WTC11 (cell line): ENCODE data around the gene ZNF26. TPM values are rescaled to one million over a fixed set of nuclear protein-coding genes. Genes with fewer than 3 reads are reported as not detected.
"Not testable (repeated sequence)": the region's sequence is repeated elsewhere in the genome, so short reads cannot be mapped to it uniquely, and the experiment has no call there.

Source experiments
- ATAC-seq: fragments of 200-7000 bp; cut with Tn5 transposase; 2 replicates; pipeline ENCODE4 v1.10.0; 2021; ENCODE audit warnings: mild to moderate bottlenecking, moderate library complexity
- CTCF ChIA-PET: fragments of 300-600 bp; sonication (Branson Sonifier 250); formaldehyde crosslinking; loops from one replicate; lab custom pipeline; 2021; ENCODE audit warnings: antibody characterized with exemption; lab: Charles Lee
- POLR2A ChIA-PET: fragments of 350-600 bp; sonication (Branson Sonifier 250); formaldehyde crosslinking; loops from one replicate; lab custom pipeline; 2021; ENCODE audit warnings: antibody characterized with exemption; lab: Charles Lee
- DNase-seq: peaks from one replicate; pipeline ENCODE4 v3.0.0; 2021; ENCODE audit warnings: low spot score
- H3K27ac Mint-ChIP-seq: 2 replicates; pipeline ENCODE4 v1.8.0; 2021; ENCODE audit warnings: mixed read lengths
- H3K27me3 Mint-ChIP-seq: 2 replicates; pipeline ENCODE4 v1.8.0; 2021; ENCODE audit warnings: low read depth, mild to moderate bottlenecking, moderate library complexity, mixed read lengths
- H3K36me3 Mint-ChIP-seq: 2 replicates; pipeline ENCODE4 v1.8.0; 2021; ENCODE audit warnings: mixed read lengths
- H3K4me1 Mint-ChIP-seq: 2 replicates; pipeline ENCODE4 v1.8.0; 2022; ENCODE audit warnings: mixed read lengths
- H3K4me3 Mint-ChIP-seq: 2 replicates; pipeline ENCODE4 v1.8.0; 2021; ENCODE audit warnings: mild to moderate bottlenecking, moderate library complexity, mixed read lengths
- H3K9me3 Mint-ChIP-seq: 2 replicates; pipeline ENCODE4 v1.8.0; 2021; ENCODE audit warnings: mixed read lengths
- ATF1 ChIP-seq: sonication (generic); formaldehyde crosslinking; IDR thresholded peaks from 2 replicates; pipeline ENCODE4 v1.8.1; 2023; ENCODE audit warnings: mild to moderate bottlenecking, moderate library complexity, missing genetic modification reagents
- CREB1 ChIP-seq: sonication (generic); formaldehyde crosslinking; IDR thresholded peaks from 2 replicates; pipeline ENCODE4 v1.8.0; 2023; ENCODE audit warnings: mild to moderate bottlenecking, missing genetic modification reagents
- EMX1 ChIP-seq: fragments of 250-450 bp; sonication (Bioruptor Pico); IDR thresholded peaks from 2 replicates; pipeline ENCODE4 v1.8.0; 2021; ENCODE audit warnings: mild to moderate bottlenecking
- ETV6 ChIP-seq: sonication (generic); formaldehyde crosslinking; IDR thresholded peaks from 2 replicates; pipeline ENCODE4 v1.8.1; 2022; ENCODE audit warnings: mild to moderate bottlenecking, missing genetic modification reagents
- GRHL2 ChIP-seq: fragments of 250-450 bp; sonication (Bioruptor Pico); IDR thresholded peaks from 2 replicates; pipeline ENCODE4 v1.8.0; 2022; ENCODE audit warnings: mild to moderate bottlenecking, moderate library complexity; ENCODE audit not compliant: insufficient replicate concordance, severe bottlenecking
- HMGA2 ChIP-seq: fragments of 250-450 bp; sonication (Bioruptor Pico); IDR thresholded peaks from 2 replicates; pipeline ENCODE4 v1.4.0; 2021; ENCODE audit warnings: mild to moderate bottlenecking, moderate library complexity
- JUN ChIP-seq: sonication (generic); formaldehyde crosslinking; IDR thresholded peaks from 2 replicates; pipeline ENCODE4 v1.8.0; 2023; ENCODE audit warnings: mild to moderate bottlenecking, missing genetic modification reagents
- NFATC4 ChIP-seq: fragments of 250-450 bp; sonication (Bioruptor Pico); IDR thresholded peaks from 2 replicates; pipeline ENCODE4 v1.9.0; 2021; ENCODE audit warnings: mild to moderate bottlenecking
- NFE2L1 ChIP-seq: sonication (generic); formaldehyde crosslinking; IDR thresholded peaks from 2 replicates; pipeline ENCODE4 v1.8.1; 2023; ENCODE audit warnings: missing genetic modification reagents
- NR3C1 ChIP-seq: sonication (generic); formaldehyde crosslinking; conservative IDR thresholded peaks from 2 replicates; pipeline ENCODE4 v1.8.1; 2023; ENCODE audit warnings: low read depth, mild to moderate bottlenecking, missing genetic modification reagents
- OVOL2 ChIP-seq: fragments of 250-450 bp; sonication (Bioruptor Pico); IDR thresholded peaks from 2 replicates; pipeline ENCODE4 v1.9.0; 2021; ENCODE audit warnings: mild to moderate bottlenecking, borderline replicate concordance
- ZNF232 ChIP-seq: sonication (generic); formaldehyde crosslinking; IDR thresholded peaks from 2 replicates; pipeline ENCODE4 v1.8.0; 2022; ENCODE audit warnings: mild to moderate bottlenecking, missing genetic modification reagents
- ZNF263 ChIP-seq: sonication (generic); formaldehyde crosslinking; IDR thresholded peaks from 2 replicates; pipeline ENCODE4 v1.8.1; 2022; ENCODE audit warnings: low read depth, mild to moderate bottlenecking, moderate library complexity, missing genetic modification reagents
- ZNF317 ChIP-seq: sonication (generic); formaldehyde crosslinking; IDR thresholded peaks from 2 replicates; pipeline ENCODE4 v1.8.1; 2023; ENCODE audit warnings: low read depth, mild to moderate bottlenecking, moderate library complexity, missing genetic modification reagents, borderline replicate concordance
- ZNF416 ChIP-seq: fragments of 250-450 bp; sonication (Bioruptor Pico); IDR thresholded peaks from 2 replicates; pipeline ENCODE4 v1.9.0; 2021; ENCODE audit warnings: mild to moderate bottlenecking, inconsistent platforms
- total RNA-seq: library from RNA; stranded (reverse); gene quantifications from 3 replicates; pipeline ENCODE4 v1.2.3, GENCODE V29; 2021
- TF ChIP-seq, protein P1 (sequence below): fragments of 250-450 bp; sonication (Bioruptor Pico); conservative IDR thresholded peaks from 2 replicates; pipeline ENCODE4 v1.9.0; 2021; ENCODE audit warnings: mild to moderate bottlenecking
- TF ChIP-seq, protein P2 (sequence below): fragments of 200-600 bp; IDR thresholded peaks from 2 replicates; pipeline ENCODE4 v1.8.0; 2022; ENCODE audit warnings: antibody characterized with exemption
- TF ChIP-seq, protein P3 (sequence below): sonication (generic); formaldehyde crosslinking; IDR thresholded peaks from 2 replicates; pipeline ENCODE4 v1.8.1; 2023; ENCODE audit warnings: mild to moderate bottlenecking, missing genetic modification reagents
- TF ChIP-seq, protein P4 (sequence below): sonication (generic); formaldehyde crosslinking; conservative IDR thresholded peaks from 2 replicates; pipeline ENCODE4 v1.8.1; 2023; ENCODE audit warnings: mild to moderate bottlenecking, low read depth, missing genetic modification reagents, moderate library complexity

ZNF26 gene
- total RNA-seq, 1 experiment from 2014 or later: 11.9 TPM

DNA sequence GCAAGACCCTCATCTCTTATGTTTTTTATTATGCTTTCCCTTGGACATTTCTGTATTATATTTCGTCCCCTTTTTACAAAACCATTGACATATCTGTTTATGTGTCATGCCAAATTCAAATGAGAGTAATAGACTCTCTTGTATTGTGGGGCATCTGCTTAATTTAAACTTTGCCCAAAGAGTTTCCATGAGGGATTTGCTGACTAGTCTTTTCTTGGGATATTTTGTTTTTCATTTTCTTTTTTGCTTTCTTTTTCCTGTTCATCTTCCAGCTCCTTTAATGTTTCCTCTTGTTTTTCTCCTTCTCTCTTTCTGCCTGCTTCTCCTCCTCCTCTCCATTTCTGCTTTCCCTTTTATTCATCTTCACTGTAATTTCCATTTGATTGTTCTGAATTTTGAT is 13.8 kb upstream of the ZNF26 start:
- ATAC-seq: no peak
- H3K36me3 Mint-ChIP-seq: peaks cover 42% of the 10 kb centered on the region
- CTCF ChIA-PET: interaction anchor here (0.6 kb wide), 1 partner anchor 14 kb away, joined by 3 read pairs; the partner anchor contains the start of gene ZNF26
- no peak for TF ChIP-seq ATF1 (CRISPR knock-in tag)
- TF ChIP-seq CREB1: no peak
- no peak for TF ChIP-seq NFATC4 (CRISPR knock-in tag)
- TF ChIP-seq, protein P1, sequence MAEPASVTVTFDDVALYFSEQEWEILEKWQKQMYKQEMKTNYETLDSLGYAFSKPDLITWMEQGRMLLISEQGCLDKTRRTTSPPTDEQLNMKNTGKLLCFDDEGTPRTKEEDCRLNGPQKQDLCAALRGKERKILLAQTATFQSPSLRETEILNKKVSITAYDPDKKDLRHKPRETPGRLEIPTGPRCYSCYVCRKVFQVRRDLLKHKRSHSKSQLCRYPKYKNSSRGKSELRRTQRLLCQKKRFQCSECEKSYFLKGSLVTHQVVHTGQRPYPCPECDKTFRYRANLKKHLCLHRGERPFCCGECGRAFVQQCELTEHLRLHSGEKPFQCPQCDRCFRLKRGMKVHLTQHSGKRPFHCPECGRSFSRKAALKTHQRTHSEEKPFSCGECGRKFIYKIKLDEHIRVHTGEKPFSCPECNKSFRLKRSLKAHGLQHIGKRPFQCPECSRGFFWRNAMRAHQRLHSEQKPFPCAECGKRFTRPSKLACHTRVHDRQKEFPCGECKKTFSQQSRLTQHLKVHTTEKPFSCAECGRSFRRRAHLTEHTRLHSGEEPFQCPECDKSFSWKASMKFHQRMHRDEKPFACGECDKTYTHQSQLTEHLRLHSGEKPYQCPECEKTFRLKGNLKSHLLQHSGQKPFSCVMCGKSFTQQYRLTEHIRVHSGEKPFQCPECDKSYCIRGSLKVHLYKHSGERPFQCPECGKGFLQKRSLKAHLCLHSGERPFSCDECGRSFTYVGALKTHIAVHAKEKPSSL (CRISPR knock-in tag): no peak
- no peak for TF ChIP-seq EMX1
- TF ChIP-seq, protein P2, sequence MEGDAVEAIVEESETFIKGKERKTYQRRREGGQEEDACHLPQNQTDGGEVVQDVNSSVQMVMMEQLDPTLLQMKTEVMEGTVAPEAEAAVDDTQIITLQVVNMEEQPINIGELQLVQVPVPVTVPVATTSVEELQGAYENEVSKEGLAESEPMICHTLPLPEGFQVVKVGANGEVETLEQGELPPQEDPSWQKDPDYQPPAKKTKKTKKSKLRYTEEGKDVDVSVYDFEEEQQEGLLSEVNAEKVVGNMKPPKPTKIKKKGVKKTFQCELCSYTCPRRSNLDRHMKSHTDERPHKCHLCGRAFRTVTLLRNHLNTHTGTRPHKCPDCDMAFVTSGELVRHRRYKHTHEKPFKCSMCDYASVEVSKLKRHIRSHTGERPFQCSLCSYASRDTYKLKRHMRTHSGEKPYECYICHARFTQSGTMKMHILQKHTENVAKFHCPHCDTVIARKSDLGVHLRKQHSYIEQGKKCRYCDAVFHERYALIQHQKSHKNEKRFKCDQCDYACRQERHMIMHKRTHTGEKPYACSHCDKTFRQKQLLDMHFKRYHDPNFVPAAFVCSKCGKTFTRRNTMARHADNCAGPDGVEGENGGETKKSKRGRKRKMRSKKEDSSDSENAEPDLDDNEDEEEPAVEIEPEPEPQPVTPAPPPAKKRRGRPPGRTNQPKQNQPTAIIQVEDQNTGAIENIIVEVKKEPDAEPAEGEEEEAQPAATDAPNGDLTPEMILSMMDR: no peak
- no peak for TF ChIP-seq NR3C1 (CRISPR knock-in tag)
- TF ChIP-seq ZNF263 (CRISPR knock-in tag): no peak
- no peak for TF ChIP-seq ETV6 (CRISPR knock-in tag)
- TF ChIP-seq, protein P3, sequence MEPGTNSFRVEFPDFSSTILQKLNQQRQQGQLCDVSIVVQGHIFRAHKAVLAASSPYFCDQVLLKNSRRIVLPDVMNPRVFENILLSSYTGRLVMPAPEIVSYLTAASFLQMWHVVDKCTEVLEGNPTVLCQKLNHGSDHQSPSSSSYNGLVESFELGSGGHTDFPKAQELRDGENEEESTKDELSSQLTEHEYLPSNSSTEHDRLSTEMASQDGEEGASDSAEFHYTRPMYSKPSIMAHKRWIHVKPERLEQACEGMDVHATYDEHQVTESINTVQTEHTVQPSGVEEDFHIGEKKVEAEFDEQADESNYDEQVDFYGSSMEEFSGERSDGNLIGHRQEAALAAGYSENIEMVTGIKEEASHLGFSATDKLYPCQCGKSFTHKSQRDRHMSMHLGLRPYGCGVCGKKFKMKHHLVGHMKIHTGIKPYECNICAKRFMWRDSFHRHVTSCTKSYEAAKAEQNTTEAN (CRISPR knock-in tag): no peak
- TF ChIP-seq, protein P4, sequence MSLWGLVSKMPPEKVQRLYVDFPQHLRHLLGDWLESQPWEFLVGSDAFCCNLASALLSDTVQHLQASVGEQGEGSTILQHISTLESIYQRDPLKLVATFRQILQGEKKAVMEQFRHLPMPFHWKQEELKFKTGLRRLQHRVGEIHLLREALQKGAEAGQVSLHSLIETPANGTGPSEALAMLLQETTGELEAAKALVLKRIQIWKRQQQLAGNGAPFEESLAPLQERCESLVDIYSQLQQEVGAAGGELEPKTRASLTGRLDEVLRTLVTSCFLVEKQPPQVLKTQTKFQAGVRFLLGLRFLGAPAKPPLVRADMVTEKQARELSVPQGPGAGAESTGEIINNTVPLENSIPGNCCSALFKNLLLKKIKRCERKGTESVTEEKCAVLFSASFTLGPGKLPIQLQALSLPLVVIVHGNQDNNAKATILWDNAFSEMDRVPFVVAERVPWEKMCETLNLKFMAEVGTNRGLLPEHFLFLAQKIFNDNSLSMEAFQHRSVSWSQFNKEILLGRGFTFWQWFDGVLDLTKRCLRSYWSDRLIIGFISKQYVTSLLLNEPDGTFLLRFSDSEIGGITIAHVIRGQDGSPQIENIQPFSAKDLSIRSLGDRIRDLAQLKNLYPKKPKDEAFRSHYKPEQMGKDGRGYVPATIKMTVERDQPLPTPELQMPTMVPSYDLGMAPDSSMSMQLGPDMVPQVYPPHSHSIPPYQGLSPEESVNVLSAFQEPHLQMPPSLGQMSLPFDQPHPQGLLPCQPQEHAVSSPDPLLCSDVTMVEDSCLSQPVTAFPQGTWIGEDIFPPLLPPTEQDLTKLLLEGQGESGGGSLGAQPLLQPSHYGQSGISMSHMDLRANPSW: no peak
- TF ChIP-seq, all 79 proteins: peak for 0
- Mint-ChIP-seq H3K4me1 (no peaks in the 10 kb centered on the region), H3K27ac (no peak overlapping the region), H3K4me3 (no peak overlapping the region), H3K9me3 (peaks cover 67% of the 10 kb centered on the region), H3K27me3 (peaks cover 9% of the 10 kb centered on the region)
- POLR2A ChIA-PET: no interaction called here
- no peak for DNase-seq

DNA sequence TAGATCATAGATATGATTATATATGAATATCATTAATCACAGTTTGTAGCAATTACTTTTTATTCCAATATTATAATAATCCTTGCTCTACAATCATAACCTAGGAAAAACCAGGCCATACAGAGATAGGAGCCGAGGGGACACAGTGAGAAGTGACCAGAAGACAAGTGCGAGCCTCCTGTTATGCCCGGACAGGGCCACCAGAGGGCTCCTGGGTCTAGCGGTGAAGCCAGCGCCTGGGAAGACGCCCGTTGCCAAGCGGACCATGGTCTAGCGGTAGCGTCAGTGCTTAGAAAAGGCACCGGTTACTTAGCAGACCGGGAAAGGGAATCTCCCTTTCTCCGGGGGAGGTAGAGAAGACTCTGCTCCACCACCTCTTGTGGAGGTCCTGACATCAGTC is 9.3 kb upstream of the ZNF26 start:
- H3K4me1 Mint-ChIP-seq, H3K4me3 Mint-ChIP-seq, POLR2A ChIA-PET, H3K27ac Mint-ChIP-seq, CTCF ChIA-PET, ATAC-seq: not testable (repeated sequence)
- peaks cover 19% of the 10 kb centered on the region for H3K27me3 Mint-ChIP-seq
- peaks cover 50% of the 10 kb centered on the region for H3K36me3 Mint-ChIP-seq
- TF ChIP-seq, protein P2: peak; percentile 72; the same call in 1 of the 2 replicates
- peak; percentile 84 for DNase-seq
- peaks cover 81% of the 10 kb centered on the region for H3K9me3 Mint-ChIP-seq

DNA sequence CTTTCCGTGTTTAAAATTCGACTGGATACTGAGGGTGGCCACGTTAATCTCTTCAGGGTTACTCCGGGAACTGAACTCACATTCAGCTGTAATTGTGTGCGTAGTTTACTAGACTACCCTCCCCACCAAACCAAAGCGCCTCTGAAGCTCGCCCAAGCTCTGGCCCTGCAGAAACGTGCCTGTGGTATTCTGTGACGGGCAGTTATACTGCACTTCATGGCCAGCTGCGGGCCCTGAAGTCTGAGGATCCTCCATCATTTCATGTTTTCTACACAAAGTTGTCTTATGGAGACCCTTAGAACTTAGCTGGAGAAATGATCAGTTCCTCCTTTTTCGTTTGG is 688 bp downstream of the ZNF26 start:
- Mint-ChIP-seq H3K27me3 (no peaks in the 10 kb centered on the region; the same call in 1 of the 2 replicates), H3K9me3 (peaks cover 56% of the 10 kb centered on the region)
- DNase-seq: no peak
- TF ChIP-seq GRHL2: no peak
- no peak for TF ChIP-seq NFE2L1 (CRISPR knock-in tag)
- no peak for TF ChIP-seq ZNF416 (CRISPR knock-in tag)
- TF ChIP-seq JUN (CRISPR knock-in tag): no peak
- no peak for TF ChIP-seq ZNF232 (CRISPR knock-in tag)
- TF ChIP-seq, protein P1 (CRISPR knock-in tag): no peak
- TF ChIP-seq OVOL2 (CRISPR knock-in tag): no peak
- TF ChIP-seq HMGA2: no peak
- no peak for TF ChIP-seq EMX1
- no peak for TF ChIP-seq ZNF317

More for the DNA sequence above, 688 bp downstream of the ZNF26 start:
- CTCF ChIA-PET: interaction anchor here (0.8 to 2.3 kb wide), 2 partner anchors 14 to 194 kb away, joined by 3 to 18 read pairs; partner anchors contain the start of gene ZNF268
- ATAC-seq: no peak
- POLR2A ChIA-PET: interaction anchor here (0.5 to 2.1 kb wide), 3 partner anchors 51 to 93 kb away, joined by 4 to 8 read pairs (median 4); partner anchors contain the start of gene ZNF84
- Mint-ChIP-seq H3K27ac (no peak overlapping the region; the same call in 1 of the 2 replicates), H3K4me1 (peaks cover 13% of the 10 kb centered on the region), H3K36me3 (peaks cover 44% of the 10 kb centered on the region), H3K4me3 (peak overlapping the region; percentile 90)
